ENCODE results near the gene CEP89. TPM values are rescaled to one million over a fixed set of nuclear protein-coding genes. Genes with fewer than 3 reads are reported as not detected.

CEP89 gene
- total and polyA plus RNA-seq, 2 of the 4 experiments (the other 2 are of a cell fraction) = 7.2 to 17.4 TPM

DNA sequence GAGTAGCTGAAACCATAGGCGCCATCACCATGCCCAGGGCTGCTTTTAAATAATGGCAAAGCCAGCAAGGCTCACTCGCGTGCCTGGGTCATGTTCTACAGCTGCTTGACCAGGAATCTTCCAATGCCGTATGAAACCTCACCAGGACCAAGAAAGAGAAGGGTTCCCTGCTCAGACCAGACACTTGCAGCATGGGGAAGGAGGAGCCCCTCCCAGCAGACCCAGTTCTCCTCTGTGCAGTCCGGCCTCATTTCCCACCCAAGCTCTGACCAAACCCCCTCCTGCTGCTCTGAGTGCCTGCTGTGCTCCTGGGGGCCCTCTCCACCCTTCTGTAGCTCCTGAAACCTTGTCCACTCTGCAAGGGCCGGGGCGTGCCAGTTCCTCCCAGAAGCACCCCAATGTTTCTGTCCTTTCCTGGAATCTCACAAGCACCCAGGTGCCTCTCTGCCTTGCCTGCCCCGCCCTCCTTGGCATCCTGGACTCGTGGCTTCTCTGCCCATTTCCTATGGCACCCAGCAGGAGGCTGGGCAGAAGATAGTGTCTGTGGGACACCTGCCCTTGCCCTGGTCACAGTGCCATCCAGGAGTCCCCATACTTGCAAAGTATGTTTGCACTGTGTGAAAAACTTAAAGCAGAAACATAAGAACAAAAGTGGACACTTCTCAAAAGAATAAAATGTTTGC, 95.4 kb downstream of the CEP89 start:
- in situ Hi-C loops (cut with MboI; ENCODE audit: low sequenced_read_pairs) = no loop called here
- Histone ChIP-seq H3K4me3 (ENCODE audit: insufficient read depth, low read depth, low read length) (no peak overlapping the region), H2BK5ac (ENCODE audit: low read depth, low read length, poor library complexity, severe bottlenecking) (no peak overlapping the region), H3K14ac (replicated peaks; ENCODE audit: low read depth, low read length) (no peak overlapping the region), H3K27me3 (ENCODE audit: control insufficient read depth, insufficient read depth, low read length) (no peaks in the 10 kb centered on the region), H3K36me3 (ENCODE audit: control insufficient read depth, insufficient read depth, low read length) (no peaks in the 10 kb centered on the region; the same call in none of the 2 replicates), H3K9me3 (ENCODE audit: control insufficient read depth, insufficient read depth, low read length) (no peaks in the 10 kb centered on the region), H2AK5ac (ENCODE audit: low read depth, low read length) (no peak overlapping the region), H3K79me1 (ENCODE audit: low read depth in 1 of 2, low read length in 2 of 2) (no peaks in the 10 kb centered on the region), H3K23ac (ENCODE audit: low read depth, low read length) (no peak overlapping the region), H2BK15ac (ENCODE audit: low read depth, low read length) (no peak overlapping the region), H2BK120ac (ENCODE audit: low read depth, low read length) (no peak overlapping the region), H3K4ac (ENCODE audit: low read depth, low read length) (no peak overlapping the region), H4K91ac (ENCODE audit: insufficient read depth, low read depth, low read length) (no peak overlapping the region), H3K18ac (ENCODE audit: low read depth, low read length) (no peak overlapping the region), H3K9ac (ENCODE audit: low read depth, low read length) (no peak overlapping the region), H3K9me1 (ENCODE audit: insufficient read depth, low read length) (no peaks in the 10 kb centered on the region), H4K8ac (ENCODE audit: low read depth in 2 of 2, low read length in 2 of 2) (no peak overlapping the region), H3K4me2 (ENCODE audit: low read depth, low read length) (no peak overlapping the region), H4K5ac (ENCODE audit: low read depth, low read length) (no peak overlapping the region), H2AFZ (replicated peaks; ENCODE audit: low read length, poor library complexity) (no peak overlapping the region), H3K56ac (ENCODE audit: extremely low read depth, insufficient read depth, low read length) (no peak overlapping the region), H2AK9ac (replicated peaks; ENCODE audit: low read depth, low read length, poor library complexity) (no peak overlapping the region), H3K4me1 (ENCODE audit: control insufficient read depth, insufficient read depth, low read length) (no peaks in the 10 kb centered on the region), H4K20me1 (ENCODE audit: insufficient read depth, low read length) (no peaks in the 10 kb centered on the region), H3K27ac (ENCODE audit: insufficient read depth, low read length) (no peak overlapping the region), H2BK20ac (ENCODE audit: low read depth, low read length) (no peak overlapping the region)
- no peak; the same call in 1 of the 2 replicates for ATAC-seq (ENCODE audit: low read depth)
- no TSS peak for BruUV-seq (replicated peaks)
- TF ChIP-seq RAD21 (IDR thresholded peaks at IDR 0.05; ENCODE audit: low read length) = no peak
- no peak for TF ChIP-seq NFE2L2 (IDR thresholded peaks at IDR 0.05; ENCODE audit: low read depth, low read length)
- no peak for TF ChIP-seq BHLHE40 (IDR thresholded peaks at IDR 0.05; ENCODE audit: low read depth, low read length)
- TF ChIP-seq CHD1 (IDR thresholded peaks at IDR 0.05; ENCODE audit: low read depth, low read length) = no peak
- no peak for TF ChIP-seq POLR2A (IDR thresholded peaks at IDR 0.05; ENCODE audit: low read depth, low read length)
- TF ChIP-seq MAFK (IDR thresholded peaks at IDR 0.05; ENCODE audit: low read depth, low read length) = no peak
- TF ChIP-seq, protein P1, sequence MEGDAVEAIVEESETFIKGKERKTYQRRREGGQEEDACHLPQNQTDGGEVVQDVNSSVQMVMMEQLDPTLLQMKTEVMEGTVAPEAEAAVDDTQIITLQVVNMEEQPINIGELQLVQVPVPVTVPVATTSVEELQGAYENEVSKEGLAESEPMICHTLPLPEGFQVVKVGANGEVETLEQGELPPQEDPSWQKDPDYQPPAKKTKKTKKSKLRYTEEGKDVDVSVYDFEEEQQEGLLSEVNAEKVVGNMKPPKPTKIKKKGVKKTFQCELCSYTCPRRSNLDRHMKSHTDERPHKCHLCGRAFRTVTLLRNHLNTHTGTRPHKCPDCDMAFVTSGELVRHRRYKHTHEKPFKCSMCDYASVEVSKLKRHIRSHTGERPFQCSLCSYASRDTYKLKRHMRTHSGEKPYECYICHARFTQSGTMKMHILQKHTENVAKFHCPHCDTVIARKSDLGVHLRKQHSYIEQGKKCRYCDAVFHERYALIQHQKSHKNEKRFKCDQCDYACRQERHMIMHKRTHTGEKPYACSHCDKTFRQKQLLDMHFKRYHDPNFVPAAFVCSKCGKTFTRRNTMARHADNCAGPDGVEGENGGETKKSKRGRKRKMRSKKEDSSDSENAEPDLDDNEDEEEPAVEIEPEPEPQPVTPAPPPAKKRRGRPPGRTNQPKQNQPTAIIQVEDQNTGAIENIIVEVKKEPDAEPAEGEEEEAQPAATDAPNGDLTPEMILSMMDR (conservative IDR thresholded peaks at IDR 0.05; ENCODE audit: low read depth, low read length) = no peak
- no peak for TF ChIP-seq CEBPB (IDR thresholded peaks at IDR 0.05; ENCODE audit: low read depth, low read length)
- no peak for TF ChIP-seq MAZ (IDR thresholded peaks at IDR 0.05; ENCODE audit: borderline replicate concordance, low read depth, low read length)
- no peak for TF ChIP-seq RCOR1 (IDR thresholded peaks at IDR 0.05; ENCODE audit: insufficient replicate concordance, low read length)
- TF ChIP-seq, protein P2, sequence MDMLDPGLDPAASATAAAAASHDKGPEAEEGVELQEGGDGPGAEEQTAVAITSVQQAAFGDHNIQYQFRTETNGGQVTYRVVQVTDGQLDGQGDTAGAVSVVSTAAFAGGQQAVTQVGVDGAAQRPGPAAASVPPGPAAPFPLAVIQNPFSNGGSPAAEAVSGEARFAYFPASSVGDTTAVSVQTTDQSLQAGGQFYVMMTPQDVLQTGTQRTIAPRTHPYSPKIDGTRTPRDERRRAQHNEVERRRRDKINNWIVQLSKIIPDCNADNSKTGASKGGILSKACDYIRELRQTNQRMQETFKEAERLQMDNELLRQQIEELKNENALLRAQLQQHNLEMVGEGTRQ (IDR thresholded peaks at IDR 0.05; ENCODE audit: low read depth, low read length) = no peak
- TF ChIP-seq RFX5 (IDR thresholded peaks at IDR 0.05; ENCODE audit: low read depth, low read length) = no peak
- TF ChIP-seq SMC3 (IDR thresholded peaks at IDR 0.05; ENCODE audit: low read depth, low read length) = no peak
- TF ChIP-seq FOS (IDR thresholded peaks at IDR 0.05; ENCODE audit: low read depth, low read length) = no peak
- TF ChIP-seq, protein P3, sequence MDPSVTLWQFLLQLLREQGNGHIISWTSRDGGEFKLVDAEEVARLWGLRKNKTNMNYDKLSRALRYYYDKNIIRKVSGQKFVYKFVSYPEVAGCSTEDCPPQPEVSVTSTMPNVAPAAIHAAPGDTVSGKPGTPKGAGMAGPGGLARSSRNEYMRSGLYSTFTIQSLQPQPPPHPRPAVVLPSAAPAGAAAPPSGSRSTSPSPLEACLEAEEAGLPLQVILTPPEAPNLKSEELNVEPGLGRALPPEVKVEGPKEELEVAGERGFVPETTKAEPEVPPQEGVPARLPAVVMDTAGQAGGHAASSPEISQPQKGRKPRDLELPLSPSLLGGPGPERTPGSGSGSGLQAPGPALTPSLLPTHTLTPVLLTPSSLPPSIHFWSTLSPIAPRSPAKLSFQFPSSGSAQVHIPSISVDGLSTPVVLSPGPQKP (IDR thresholded peaks at IDR 0.05; ENCODE audit: borderline replicate concordance, low read depth, low read length) = no peak
- no peak for TF ChIP-seq MXI1 (IDR thresholded peaks at IDR 0.05; ENCODE audit: borderline replicate concordance, low read depth, low read length)
- dilution Hi-C loops (cut with HindIII; ENCODE audit: low sequenced_read_pairs, unreplicated experiment) = no loop called here
- ChIA-PET POLR2A (ENCODE audit: unreplicated experiment) (no interaction called here), CTCF (interaction anchor here (0.6 kb wide), 1 partner anchor 323 kb away, joined by 3 read pairs; no protein-coding TSS in a partner anchor)
- intact Hi-C loops (cut with micrococcal nuclease) = no loop called here
- no peak for DNase-seq
- WGBS, 2 experiments (ENCODE audit: extremely low coverage in 2 of 2, insufficient read length in 1 of 2) = 93% methylated on average over 3 of the region's 9 CpGs; no CpG with 5 or more reads in 1 of the 2 experiments

Measured in IMR-90 (cell line).